T-helper 1 cell treated with Interleukin-12 subunit alpha and Interleukin-12 subunit beta and Interleukin-4 antibody, amounts not matched to agents 30 μg/mL and 1 μg/mL, for 36 hours (primary cell): ENCODE data around the gene DNHD1.

Experiments used
- H3K27ac Mint-ChIP-seq: one replicate; pipeline ENCODE4 v1.8.0; 2021; ENCODE audit warnings: mild to moderate bottlenecking, mixed read lengths
- H3K27me3 Mint-ChIP-seq: one replicate; pipeline ENCODE4 v1.8.0; 2021; ENCODE audit warnings: low read depth, mixed read lengths
- H3K36me3 Mint-ChIP-seq: one replicate; pipeline ENCODE4 v1.8.0; 2021; ENCODE audit warnings: low read depth, mixed read lengths
- H3K4me1 Mint-ChIP-seq: one replicate; pipeline ENCODE4 v1.8.0; 2021; ENCODE audit warnings: low read depth, mixed read lengths
- H3K4me3 Mint-ChIP-seq: one replicate; pipeline ENCODE4 v1.8.0; 2021; ENCODE audit warnings: mild to moderate bottlenecking, moderate library complexity, mixed read lengths
- H3K9me3 Mint-ChIP-seq: one replicate; pipeline ENCODE4 v1.8.0; 2021; ENCODE audit warnings: mixed read lengths

Gene DNHD1

GRCh38 chr11:6572215-6572614 lies 75.1 kb downstream of the DNHD1 start:
- no peaks in the 10 kb centered on the region for H3K27me3 Mint-ChIP-seq
- H3K27ac Mint-ChIP-seq, result no peak overlapping the region
- peaks cover 5% of the 10 kb centered on the region for H3K36me3 Mint-ChIP-seq
- H3K4me1 Mint-ChIP-seq, result no peaks in the 10 kb centered on the region
- H3K9me3 Mint-ChIP-seq, result no peaks in the 10 kb centered on the region
- no peak overlapping the region for H3K4me3 Mint-ChIP-seq

- no peaks in the 10 kb centered on the region for H3K9me3 Mint-ChIP-seq
- H3K36me3 Mint-ChIP-seq, result peaks cover 7% of the 10 kb centered on the region
- H3K27me3 Mint-ChIP-seq, result no peaks in the 10 kb centered on the region
- no peaks in the 10 kb centered on the region for H3K4me1 Mint-ChIP-seq
- no peak overlapping the region for H3K4me3 Mint-ChIP-seq
- H3K27ac Mint-ChIP-seq, result no peak overlapping the region
Observed at GRCh38 chr11:6574816-6575715, 78.0 kb downstream of the DNHD1 start.

GRCh38 chr11:6576471-6577373 lies 79.6 kb downstream of the DNHD1 start:
- H3K27me3 Mint-ChIP-seq, result no peaks in the 10 kb centered on the region
- H3K36me3 Mint-ChIP-seq, result peaks cover 11% of the 10 kb centered on the region
- no peak overlapping the region for H3K4me3 Mint-ChIP-seq
- no peaks in the 10 kb centered on the region for H3K9me3 Mint-ChIP-seq
- no peaks in the 10 kb centered on the region for H3K4me1 Mint-ChIP-seq
- H3K27ac Mint-ChIP-seq, result no peak overlapping the region

GRCh38 chr11:6578134-6578533 lies 81.1 kb downstream of the DNHD1 start:
- no peak overlapping the region for H3K4me3 Mint-ChIP-seq
- H3K27me3 Mint-ChIP-seq, result no peaks in the 10 kb centered on the region
- no peak overlapping the region for H3K27ac Mint-ChIP-seq
- no peaks in the 10 kb centered on the region for H3K4me1 Mint-ChIP-seq
- peaks cover 7% of the 10 kb centered on the region for H3K9me3 Mint-ChIP-seq
- H3K36me3 Mint-ChIP-seq, result peaks cover 19% of the 10 kb centered on the region

GRCh38 chr11:6579681-6580080 lies 82.6 kb downstream of the DNHD1 start:
- no peak overlapping the region for H3K27ac Mint-ChIP-seq
- H3K4me3 Mint-ChIP-seq, result no peak overlapping the region
- no peaks in the 10 kb centered on the region for H3K4me1 Mint-ChIP-seq
- peaks cover 34% of the 10 kb centered on the region for H3K36me3 Mint-ChIP-seq
- H3K9me3 Mint-ChIP-seq, result peaks cover 22% of the 10 kb centered on the region
- no peaks in the 10 kb centered on the region for H3K27me3 Mint-ChIP-seq

GRCh38 chr11:6583584-6583983 lies 86.5 kb downstream of the DNHD1 start:
- Mint-ChIP-seq H3K27ac (no peak overlapping the region), H3K9me3 (peaks cover 26% of the 10 kb centered on the region), H3K4me3 (no peak overlapping the region), H3K4me1 (no peaks in the 10 kb centered on the region), H3K36me3 (peaks cover 42% of the 10 kb centered on the region), H3K27me3 (no peaks in the 10 kb centered on the region)

- H3K9me3 Mint-ChIP-seq, result peaks cover 26% of the 10 kb centered on the region
- H3K4me1 Mint-ChIP-seq, result no peaks in the 10 kb centered on the region
- H3K27me3 Mint-ChIP-seq, result no peaks in the 10 kb centered on the region
- peaks cover 42% of the 10 kb centered on the region for H3K36me3 Mint-ChIP-seq
- no peak overlapping the region for H3K27ac Mint-ChIP-seq
- H3K4me3 Mint-ChIP-seq, result no peak overlapping the region
Observed at GRCh38 chr11:6584528-6584927, 87.4 kb downstream of the DNHD1 start.

- H3K36me3 Mint-ChIP-seq, result peaks cover 40% of the 10 kb centered on the region
- H3K27ac Mint-ChIP-seq, result no peak overlapping the region
- no peaks in the 10 kb centered on the region for H3K4me1 Mint-ChIP-seq
- H3K4me3 Mint-ChIP-seq, result no peak overlapping the region
- peaks cover 26% of the 10 kb centered on the region for H3K9me3 Mint-ChIP-seq
- H3K27me3 Mint-ChIP-seq, result no peaks in the 10 kb centered on the region
Observed at GRCh38 chr11:6586434-6587359, 89.6 kb downstream of the DNHD1 start.

- Mint-ChIP-seq H3K9me3 (peaks cover 26% of the 10 kb centered on the region), H3K4me1 (no peaks in the 10 kb centered on the region), H3K36me3 (peaks cover 40% of the 10 kb centered on the region), H3K27me3 (no peaks in the 10 kb centered on the region), H3K27ac (no peak overlapping the region), H3K4me3 (no peak overlapping the region)
Observed at GRCh38 chr11:6587360-6587953, 90.4 kb downstream of the DNHD1 start.

GRCh38 chr11:6588018-6588417 lies 90.9 kb downstream of the DNHD1 start:
- Mint-ChIP-seq H3K36me3 (peaks cover 38% of the 10 kb centered on the region), H3K9me3 (peaks cover 21% of the 10 kb centered on the region), H3K27ac (no peak overlapping the region), H3K4me3 (no peak overlapping the region), H3K4me1 (no peaks in the 10 kb centered on the region), H3K27me3 (no peaks in the 10 kb centered on the region)

GRCh38 chr11:6594142-6594768 lies 97.2 kb downstream of the DNHD1 start:
- Mint-ChIP-seq H3K36me3 (peaks cover 37% of the 10 kb centered on the region), H3K4me1 (peaks cover 10% of the 10 kb centered on the region), H3K27me3 (no peaks in the 10 kb centered on the region), H3K4me3 (no peak overlapping the region), H3K27ac (no peak overlapping the region), H3K9me3 (no peaks in the 10 kb centered on the region)

- Mint-ChIP-seq H3K27ac (no peak overlapping the region), H3K36me3 (peaks cover 40% of the 10 kb centered on the region), H3K9me3 (no peaks in the 10 kb centered on the region)
Observed at GRCh38 chr11:6596239-6596877, 99.3 kb downstream of the DNHD1 start.

GRCh38 chr11:6598555-6598954 lies 101.5 kb downstream of the DNHD1 start:
- Mint-ChIP-seq H3K4me3 (no peak overlapping the region), H3K36me3 (peaks cover 36% of the 10 kb centered on the region), H3K9me3 (no peaks in the 10 kb centered on the region), H3K4me1 (peaks cover 17% of the 10 kb centered on the region), H3K27me3 (no peaks in the 10 kb centered on the region), H3K27ac (no peak overlapping the region)

More at GRCh38 chr11:6596239-6596877, 99.3 kb downstream of the DNHD1 start:
- Mint-ChIP-seq H3K4me1 (peaks cover 17% of the 10 kb centered on the region), H3K4me3 (no peak overlapping the region), H3K27me3 (no peaks in the 10 kb centered on the region)
